ENCODE measurements around the gene RWDD3.

GRCh38 chr1:95193591-95193990 lies 40.4 kb upstream of the RWDD3 start:
- no peak for TF ChIP-seq ZFP3 (CRISPR knock-in tag; IDR thresholded peaks at IDR 0.05)
- no peak for TF ChIP-seq TCF4 (CRISPR knock-in tag; IDR thresholded peaks at IDR 0.05; ENCODE audit: borderline replicate concordance)
- TF ChIP-seq CSDC2 (CRISPR knock-in tag; IDR thresholded peaks at IDR 0.05): no peak
- TF ChIP-seq POU6F1 (CRISPR knock-in tag; IDR thresholded peaks at IDR 0.05; ENCODE audit: borderline replicate concordance, low read depth): no peak
- TF ChIP-seq PATZ1 (CRISPR knock-in tag; IDR thresholded peaks at IDR 0.05; ENCODE audit: borderline replicate concordance): no peak
- TF ChIP-seq ZNF8 (CRISPR knock-in tag; IDR thresholded peaks at IDR 0.05): no peak

Data from SK-N-SH treated with all-trans-retinoic acid at 6 μM for 48 hours (cell line).